Testis (tissue), 2 donors: Measurements from ENCODE around the gene MPZL3.

ENCODE experiments used
- POLR2A ChIP-seq: fragments of 450-650 bp; IDR thresholded peaks from one replicate; pipeline ENCODE4 v1.6.1; 2017; ENCODE audit warnings: antibody characterized with exemption, mild to moderate bottlenecking, moderate library complexity
- TF ChIP-seq, protein P1 (sequence below), 3 experiments: fragments of 450-650 bp in 2 of 3; fragments of 200-600 bp in 1 of 3; sonication (generic) in 1 of 3; IDR thresholded peaks; one replicate each; pipeline ENCODE4 v1.5.1; 2016 to 2019; ENCODE audit warnings: antibody characterized with exemption in 3 of 3, mild to moderate bottlenecking in 2 of 3, moderate library complexity in 1 of 3

DNA sequence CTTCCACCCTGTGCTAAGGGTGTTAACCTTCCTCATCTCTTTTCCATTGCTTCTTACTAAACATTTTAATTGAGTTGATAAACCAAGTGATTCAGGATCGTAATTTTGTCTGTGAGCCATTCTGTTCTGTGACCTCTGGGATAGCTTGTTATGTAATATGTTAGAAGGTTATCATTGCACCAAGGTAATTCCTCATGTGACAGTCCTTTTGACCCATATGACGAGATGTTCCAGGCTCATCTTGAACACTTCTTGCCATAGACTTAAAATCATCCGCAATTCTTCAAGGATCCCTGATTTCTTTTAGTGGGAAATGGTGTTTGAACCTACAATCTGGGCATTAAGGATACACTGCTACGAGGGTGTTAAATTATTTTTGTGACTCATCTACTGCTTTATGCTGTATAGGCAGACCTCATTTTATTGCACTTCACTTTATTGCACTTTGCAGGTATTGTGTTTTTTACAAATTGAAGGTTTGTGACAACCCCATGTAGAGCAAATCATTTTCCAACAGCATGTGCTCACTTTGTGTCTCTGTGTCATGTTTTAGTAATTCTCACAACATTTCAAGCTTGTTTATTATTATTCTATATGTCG lies 31.0 kb upstream of the MPZL3 start:
- TF ChIP-seq POLR2A, result no peak
- TF ChIP-seq, protein P1, sequence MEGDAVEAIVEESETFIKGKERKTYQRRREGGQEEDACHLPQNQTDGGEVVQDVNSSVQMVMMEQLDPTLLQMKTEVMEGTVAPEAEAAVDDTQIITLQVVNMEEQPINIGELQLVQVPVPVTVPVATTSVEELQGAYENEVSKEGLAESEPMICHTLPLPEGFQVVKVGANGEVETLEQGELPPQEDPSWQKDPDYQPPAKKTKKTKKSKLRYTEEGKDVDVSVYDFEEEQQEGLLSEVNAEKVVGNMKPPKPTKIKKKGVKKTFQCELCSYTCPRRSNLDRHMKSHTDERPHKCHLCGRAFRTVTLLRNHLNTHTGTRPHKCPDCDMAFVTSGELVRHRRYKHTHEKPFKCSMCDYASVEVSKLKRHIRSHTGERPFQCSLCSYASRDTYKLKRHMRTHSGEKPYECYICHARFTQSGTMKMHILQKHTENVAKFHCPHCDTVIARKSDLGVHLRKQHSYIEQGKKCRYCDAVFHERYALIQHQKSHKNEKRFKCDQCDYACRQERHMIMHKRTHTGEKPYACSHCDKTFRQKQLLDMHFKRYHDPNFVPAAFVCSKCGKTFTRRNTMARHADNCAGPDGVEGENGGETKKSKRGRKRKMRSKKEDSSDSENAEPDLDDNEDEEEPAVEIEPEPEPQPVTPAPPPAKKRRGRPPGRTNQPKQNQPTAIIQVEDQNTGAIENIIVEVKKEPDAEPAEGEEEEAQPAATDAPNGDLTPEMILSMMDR (IDR thresholded peaks at IDR 0.05), result no peak
